NCI-H69 (cell line): ENCODE results near the gene FOXL2.
"Not testable (repeated sequence)": the region's sequence is repeated elsewhere in the genome, so short reads cannot be mapped to it uniquely, and the experiment has no call there.

Experiments
- DNase-seq: peaks from one replicate; lab custom pipeline; 2025; lab: John Stamatoyannopoulos, UW

Gene FOXL2

GRCh38 chr3:138933068-138933668 is 13.8 kb downstream of the FOXL2 start:
- DNase-seq: no peak

GRCh38 chr3:138928727-138929372 is 18.1 kb downstream of the FOXL2 start:
- DNase-seq: no peak

DNA sequence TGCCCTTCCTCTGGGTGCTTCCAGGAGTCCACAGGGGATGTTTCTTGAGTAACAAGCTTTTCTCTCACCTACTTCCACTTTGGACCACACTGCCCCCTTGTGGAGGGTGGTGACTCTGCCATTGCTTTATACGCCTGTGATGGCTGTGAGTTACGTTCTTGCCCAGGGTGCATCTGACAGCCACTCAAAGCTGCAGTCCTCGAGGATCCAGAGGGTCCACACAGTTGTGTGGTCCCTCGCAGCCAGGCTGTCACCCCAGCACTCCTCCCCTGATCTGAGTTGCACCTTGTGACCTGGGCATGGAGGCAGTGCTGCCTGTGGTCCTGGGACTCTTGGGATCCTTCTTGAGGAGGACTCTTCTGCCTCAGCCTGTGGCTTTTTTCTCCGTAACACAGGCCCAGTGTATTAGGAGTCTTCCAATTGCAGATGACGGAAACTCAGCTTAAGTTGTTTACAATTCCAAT is 23.4 kb downstream of the FOXL2 start:
- peak; percentile 70 for DNase-seq

- DNase-seq: not testable (repeated sequence)
Measured at GRCh38 chr3:138922400-138922799, 24.5 kb downstream of the FOXL2 start.

DNA sequence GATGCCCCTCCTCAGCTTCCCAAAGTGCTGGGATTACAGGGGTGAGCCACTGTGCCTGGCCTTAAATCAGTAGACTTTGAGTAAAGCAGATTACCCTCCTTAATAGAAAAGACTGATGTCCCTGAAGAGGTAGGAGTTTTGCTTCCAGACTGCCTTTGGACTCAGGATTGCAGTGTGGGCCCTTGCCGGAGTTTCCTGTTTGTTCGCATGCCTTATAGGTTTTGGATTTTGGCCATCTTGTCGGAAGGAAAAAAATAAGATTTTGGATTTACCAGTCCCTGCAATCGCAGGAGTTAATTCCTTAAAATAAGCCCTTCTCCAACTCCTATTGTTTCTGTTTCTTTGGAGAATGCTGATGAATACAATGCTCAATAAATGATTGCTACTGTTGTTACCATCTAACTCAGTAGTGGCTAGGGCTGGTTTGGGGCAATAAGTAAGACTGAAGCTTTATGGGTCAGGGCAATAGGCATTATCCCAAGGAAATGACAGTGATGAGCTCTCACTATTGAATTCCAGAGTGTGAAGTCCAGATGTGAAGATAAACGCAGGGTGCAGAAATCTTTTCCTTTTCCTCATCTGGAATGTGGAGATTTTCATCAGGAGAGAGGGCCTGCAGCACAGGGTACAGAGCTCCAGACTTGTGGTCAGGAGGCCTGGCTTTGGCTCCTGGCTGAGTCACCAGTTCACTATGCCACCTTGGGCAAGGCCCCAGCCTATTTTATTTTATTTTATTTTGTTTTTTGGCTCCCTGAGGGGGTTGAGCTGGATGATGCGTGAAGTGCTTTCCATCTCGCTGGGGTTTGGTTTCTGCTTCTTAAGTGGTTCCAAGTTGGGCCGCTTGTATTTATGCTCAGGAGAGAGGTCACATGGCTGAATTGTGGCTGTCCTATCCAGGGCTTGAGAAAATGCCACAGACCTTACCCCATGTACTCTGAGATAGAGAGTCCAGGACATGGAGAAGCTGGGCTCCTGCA is 25.3 kb downstream of the FOXL2 start:
- DNase-seq: no peak

DNA sequence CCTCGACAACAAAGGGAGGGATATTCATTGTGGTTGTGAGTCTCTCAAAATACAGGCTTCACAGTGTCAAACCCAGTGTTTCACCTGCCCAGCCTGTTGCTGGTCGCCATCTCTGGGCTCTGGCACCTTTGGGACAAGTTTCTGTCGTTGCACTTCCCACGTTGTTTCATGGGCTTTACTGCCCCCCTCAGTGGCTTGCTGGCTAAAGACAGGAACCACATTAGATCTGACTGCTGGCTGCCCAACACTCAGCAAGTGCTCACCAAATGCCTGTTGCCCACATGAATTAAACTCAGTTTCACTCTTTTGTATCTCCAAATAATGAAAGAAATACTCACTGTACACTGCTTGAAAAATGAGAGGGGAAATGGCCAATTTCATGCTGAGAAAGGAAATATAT is 27.6 kb downstream of the FOXL2 start:
- no peak for DNase-seq

DNA sequence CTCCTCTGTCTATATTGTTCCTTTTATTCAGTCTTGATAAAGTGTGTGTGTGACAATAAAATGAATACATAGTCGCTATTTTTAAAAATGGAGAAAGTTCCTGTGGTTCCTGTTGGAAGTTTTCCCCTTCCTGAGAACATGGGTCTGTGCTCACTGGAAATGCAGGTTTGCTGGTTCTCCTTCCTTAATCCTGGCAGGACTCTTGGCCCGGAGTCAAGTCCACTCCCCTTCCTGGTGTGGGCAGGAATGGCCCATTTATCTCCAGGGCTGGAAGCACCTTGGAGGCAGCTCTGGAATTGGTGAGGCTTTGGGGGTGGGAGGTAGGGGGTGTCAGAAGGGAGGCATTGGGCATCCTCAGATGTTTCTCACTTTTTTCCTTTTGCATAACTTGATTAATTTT is 30.1 kb downstream of the FOXL2 start:
- peak; percentile 26 for DNase-seq

DNA sequence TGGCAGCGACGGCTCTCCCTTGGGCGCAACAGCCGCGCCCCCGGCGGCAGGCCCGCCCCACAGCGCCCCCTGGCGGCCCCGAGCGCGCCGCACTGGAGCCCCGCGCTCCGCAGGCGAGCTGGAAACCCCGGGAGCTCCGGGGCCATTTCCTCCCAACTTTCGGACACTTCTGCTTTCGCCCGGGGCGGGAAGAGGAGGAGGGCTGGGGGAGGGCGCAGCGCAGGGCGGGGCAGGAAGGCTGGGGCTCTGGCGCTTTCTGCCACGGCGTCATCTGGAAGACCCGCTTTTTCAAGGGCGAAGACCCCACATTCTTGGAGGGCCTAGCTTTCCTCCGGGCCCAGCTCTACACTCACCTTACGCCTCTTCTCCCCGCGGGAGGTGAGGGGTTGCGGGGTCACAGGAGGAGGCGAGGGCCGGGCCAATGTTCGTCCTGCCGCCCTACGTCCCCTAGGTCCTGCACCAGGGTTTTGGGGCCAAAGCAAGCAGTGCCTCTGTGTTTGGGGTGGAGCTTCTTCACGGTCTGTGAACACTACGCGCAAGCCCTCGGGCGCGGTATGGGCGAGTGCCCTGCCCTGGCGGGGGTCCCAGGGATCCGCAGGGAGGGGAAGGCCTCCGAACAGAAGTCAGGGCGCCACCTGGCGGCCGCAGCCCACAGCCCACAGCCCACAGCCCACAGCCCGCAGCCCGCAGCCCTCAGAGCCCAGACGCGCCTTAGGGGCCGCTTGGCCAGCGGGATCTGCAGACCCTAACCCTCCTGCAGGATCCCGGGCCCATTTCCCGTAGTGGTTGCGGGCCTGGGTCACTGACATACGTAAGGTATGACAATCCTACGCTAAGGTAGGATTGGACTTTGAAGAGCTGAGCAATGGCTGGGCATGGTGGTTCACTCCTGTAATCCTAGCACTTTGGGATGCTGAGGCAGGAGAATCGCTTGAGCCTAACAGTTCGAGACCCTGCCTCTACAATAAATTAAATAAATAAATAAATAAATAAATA is 31.1 kb downstream of the FOXL2 start:
- DNase-seq: peak; percentile 91

- peak; percentile 76 for DNase-seq
Measured at GRCh38 chr3:138914870-138915502, 32.0 kb downstream of the FOXL2 start.

DNA sequence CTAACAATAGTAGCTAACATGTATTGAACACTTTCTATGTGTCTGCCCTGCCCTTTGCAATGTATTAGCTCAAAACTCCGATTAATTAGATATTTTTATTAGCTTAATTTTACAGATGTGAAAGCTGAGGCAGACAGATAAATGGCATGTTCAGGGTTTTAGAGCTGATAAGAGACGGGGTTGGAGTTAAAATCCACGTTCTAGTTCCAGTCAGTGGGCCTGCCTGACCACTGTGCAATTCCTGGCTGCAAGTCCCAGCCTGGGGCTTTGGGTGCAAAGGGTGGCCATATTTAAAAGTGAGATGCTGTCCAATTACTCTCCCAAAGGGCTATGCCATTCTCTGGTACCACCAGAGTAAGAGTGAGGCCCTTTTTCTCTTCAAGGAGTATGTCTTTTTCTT is 33.2 kb downstream of the FOXL2 start:
- no peak for DNase-seq

DNA sequence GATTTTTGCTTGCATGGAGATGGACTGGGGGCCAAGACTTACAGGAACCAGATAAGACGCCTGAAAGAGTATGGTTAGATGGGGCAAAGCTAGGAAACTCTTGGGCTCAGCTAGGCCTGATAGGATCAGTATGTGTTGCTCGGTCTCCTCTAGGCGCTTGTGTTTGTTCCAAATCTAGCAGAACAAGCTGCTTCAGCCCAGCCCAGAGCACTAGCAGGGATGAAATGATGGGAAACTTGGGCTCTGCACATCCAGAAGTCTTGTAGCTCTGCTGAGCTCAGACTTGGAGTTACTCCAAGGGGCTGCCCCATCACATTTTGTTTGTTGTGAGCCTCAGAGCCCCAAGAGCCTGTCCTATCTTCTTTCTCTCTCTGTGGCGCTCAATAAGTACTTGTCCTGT is 34.7 kb downstream of the FOXL2 start:
- DNase-seq: no peak

- DNase-seq: no peak
Measured at GRCh38 chr3:138911621-138912020, 35.3 kb downstream of the FOXL2 start.

DNA sequence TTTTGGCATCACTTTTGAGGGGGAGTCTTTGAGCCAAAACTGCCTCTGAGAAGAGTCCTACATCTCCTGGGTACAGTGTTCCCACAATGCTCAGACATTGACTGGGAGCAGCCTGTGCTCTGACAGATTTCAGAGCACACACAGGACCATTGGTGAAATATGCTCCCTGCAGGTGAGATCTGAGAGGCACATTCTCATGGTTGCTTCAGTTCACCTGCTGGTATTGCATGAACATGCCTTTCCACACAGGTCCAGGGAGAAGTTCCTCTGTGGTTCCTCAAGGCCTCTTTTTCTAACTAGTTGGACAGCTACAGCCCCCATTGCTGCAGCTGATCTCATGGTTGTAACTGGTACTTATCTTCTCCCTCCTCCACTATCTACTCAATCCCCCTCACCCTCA is 37.0 kb downstream of the FOXL2 start:
- no peak for DNase-seq

DNA sequence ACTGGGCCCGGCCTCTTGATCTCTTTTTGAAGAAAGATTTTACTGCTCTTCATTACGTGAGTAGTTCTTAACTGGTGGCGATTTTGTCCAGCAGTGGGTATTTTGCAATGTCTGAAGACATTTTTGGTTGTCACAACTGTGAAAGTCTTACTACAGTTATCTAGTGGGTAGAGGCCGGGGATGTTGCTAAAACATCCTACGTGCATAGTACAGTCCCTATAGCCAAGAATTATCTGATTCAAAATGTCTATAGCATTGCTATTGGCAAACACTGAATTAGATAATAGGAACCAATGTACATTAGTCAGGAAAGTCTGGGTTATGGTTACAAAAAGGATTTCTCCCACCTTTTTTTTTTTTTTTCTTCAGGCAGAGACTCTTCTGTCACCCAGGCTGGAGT is 38.1 kb downstream of the FOXL2 start:
- no peak for DNase-seq

DNA sequence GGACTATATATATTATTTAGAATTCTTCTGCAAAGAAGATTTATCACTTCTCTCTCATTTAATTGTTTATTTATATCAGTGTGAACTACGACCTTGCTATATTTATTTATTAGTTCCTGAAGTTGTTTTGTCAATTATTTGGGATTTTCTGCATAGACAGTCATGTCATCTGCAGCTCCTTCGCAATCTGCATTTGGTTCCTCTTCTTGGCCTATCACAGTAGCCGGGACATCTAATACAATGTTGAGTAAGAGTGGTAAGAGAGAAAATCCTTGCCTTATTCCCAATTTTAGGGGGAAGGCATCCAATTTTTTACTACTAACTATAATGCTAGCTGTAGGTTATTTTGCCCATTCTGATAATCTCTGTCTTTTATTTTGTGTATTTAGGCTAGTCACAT is 39.4 kb downstream of the FOXL2 start:
- no peak for DNase-seq

- DNase-seq: no peak
Measured at GRCh38 chr3:138902171-138902570, 44.8 kb downstream of the FOXL2 start.

- DNase-seq: no peak
Measured at GRCh38 chr3:138901567-138901966, 45.4 kb downstream of the FOXL2 start.

DNA sequence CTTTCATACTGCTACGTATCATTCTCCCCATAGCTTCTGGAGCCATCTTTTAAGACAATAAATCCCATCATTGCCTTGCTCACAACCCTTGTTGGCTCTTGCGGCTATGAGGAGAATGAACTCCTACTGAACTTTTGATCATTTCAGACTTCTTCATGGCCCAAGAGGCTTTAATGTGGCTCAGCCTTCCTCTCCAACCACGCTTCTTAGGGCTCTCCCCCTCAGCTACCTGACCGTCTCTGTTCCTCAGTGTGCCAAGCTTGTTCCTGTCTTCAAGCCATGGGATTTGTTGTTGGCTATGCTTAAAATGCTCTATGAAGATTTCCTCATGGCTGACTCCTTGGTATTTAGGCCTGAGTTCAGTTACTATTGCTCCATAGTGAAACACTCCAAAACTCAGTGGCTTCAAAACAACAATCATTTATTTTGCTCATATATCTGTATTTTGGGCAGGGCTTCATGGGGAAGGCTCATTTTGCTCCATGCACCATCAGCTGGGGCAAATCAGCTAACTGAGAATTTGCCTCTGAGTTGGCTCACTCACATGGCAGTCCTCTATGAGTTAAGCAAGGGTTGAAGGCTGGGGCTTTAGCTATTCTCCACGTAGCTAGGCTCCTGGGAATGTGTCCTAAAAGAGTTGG is 47.5 kb downstream of the FOXL2 start:
- no peak for DNase-seq

DNA sequence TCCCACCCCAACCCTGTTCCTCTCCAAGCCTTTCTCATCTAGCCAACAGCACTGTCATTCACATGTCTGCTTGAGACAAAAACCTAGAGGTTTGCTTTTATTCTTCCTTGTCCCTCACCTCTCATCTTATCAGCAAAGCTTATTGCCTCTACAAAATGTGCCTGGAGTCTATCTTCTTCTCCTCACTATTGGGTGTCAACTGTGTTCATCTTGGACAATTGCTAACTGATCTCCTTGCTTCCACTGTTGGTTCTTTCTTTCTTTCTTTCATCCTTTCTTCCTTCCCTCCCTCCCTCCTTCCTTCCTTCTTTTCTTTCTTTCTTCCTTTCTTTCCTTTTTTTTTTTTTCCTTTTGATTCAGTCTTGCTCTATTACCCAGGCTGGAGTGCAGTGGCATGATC is 48.2 kb downstream of the FOXL2 start:
- DNase-seq: no peak

GRCh38 chr3:138898301-138898700 is 48.6 kb downstream of the FOXL2 start:
- DNase-seq: no peak
